HG03064 (cell line): ENCODE data around the gene TROAP.
"Not testable (repeated sequence)": the region's sequence is repeated elsewhere in the genome, so short reads cannot be mapped to it uniquely, and the experiment has no call there.

Source experiments
- ATAC-seq: cut with Tn5 transposase; IDR thresholded peaks from one replicate; pipeline ENCODE4 v1.9.1; 2021; ENCODE audit warnings: low read depth; ENCODE audit not compliant: unreplicated experiment

TROAP gene, protein sequence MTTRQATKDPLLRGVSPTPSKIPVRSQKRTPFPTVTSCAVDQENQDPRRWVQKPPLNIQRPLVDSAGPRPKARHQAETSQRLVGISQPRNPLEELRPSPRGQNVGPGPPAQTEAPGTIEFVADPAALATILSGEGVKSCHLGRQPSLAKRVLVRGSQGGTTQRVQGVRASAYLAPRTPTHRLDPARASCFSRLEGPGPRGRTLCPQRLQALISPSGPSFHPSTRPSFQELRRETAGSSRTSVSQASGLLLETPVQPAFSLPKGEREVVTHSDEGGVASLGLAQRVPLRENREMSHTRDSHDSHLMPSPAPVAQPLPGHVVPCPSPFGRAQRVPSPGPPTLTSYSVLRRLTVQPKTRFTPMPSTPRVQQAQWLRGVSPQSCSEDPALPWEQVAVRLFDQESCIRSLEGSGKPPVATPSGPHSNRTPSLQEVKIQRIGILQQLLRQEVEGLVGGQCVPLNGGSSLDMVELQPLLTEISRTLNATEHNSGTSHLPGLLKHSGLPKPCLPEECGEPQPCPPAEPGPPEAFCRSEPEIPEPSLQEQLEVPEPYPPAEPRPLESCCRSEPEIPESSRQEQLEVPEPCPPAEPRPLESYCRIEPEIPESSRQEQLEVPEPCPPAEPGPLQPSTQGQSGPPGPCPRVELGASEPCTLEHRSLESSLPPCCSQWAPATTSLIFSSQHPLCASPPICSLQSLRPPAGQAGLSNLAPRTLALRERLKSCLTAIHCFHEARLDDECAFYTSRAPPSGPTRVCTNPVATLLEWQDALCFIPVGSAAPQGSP

DNA sequence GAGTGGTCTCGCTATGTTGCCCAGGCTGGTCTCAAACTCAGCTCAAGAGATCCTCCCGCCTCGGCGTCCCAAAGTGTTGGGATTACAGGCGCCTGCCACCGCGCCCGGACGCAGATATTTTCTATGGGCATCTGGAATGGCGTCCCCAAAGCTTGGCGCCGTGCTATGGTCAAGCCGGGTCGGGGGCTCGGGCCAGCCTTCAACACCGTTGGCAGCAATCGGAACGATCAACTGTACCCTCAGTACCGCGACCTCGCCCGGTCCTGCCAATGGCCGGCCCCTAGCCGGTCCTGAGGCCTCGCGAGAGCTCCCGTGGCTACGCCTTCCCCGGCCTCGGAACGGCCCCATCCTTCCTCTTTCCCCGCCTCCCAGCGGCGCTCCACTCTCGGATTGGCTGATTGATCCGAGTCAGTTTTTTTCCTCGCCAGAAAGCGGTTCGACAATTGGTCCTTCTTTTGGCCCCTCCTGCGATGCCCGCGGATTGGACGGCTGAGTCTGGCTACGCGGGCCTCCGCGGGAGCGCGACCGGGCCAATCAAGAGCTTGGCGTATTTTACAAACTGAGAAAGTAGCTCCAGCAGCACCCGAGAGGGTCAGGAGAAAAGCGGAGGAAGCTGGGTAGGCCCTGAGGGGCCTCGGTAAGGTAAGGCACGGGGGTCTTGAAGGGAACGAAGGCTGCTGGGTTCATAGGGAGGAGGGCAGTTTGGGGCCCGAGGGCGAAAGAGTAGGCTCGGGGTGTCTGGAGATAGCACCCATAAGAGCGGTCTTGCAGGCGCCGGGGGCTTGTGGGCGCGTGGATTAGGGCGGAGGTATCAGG is at the start of gene TROAP:
TROAP (plus strand) TSS at position 548 of the 816 bp plus-strand sequence. CDS start 354 bp downstream, outside the sequence.
- ATAC-seq, result peak; percentile 96

DNA sequence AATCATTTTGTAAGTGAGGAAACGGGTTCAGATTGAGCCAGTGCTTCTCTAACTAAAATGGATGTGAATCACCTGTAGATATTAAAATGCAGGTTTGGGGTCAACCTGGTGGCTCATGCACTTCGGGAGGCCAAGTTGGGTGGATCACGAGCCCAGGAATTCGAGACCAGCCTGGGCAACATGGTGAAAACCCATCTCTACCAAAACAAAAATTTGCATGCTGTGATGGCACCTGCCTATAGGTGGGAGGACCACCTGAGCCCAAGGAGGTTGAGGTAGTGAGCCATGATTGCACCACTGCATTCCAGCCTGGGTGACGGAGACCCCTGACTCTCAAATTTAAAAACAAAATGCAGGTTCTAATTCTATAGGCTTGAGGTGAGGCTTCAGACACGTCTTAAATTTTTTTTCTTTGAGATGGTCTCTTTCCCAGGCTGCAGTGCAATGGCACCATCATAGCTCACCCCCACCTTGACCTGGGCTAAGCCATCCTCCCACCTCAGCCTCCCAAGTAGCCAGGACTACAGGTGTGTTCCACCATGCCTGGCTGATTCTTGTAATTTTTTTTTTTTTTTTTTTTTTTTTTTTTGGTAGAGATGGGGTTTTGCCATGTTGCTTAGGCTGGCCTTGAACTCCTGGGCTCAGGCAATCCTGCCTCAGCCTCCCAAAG is 49.2 kb upstream of the TROAP start:
- no peak for ATAC-seq

DNA sequence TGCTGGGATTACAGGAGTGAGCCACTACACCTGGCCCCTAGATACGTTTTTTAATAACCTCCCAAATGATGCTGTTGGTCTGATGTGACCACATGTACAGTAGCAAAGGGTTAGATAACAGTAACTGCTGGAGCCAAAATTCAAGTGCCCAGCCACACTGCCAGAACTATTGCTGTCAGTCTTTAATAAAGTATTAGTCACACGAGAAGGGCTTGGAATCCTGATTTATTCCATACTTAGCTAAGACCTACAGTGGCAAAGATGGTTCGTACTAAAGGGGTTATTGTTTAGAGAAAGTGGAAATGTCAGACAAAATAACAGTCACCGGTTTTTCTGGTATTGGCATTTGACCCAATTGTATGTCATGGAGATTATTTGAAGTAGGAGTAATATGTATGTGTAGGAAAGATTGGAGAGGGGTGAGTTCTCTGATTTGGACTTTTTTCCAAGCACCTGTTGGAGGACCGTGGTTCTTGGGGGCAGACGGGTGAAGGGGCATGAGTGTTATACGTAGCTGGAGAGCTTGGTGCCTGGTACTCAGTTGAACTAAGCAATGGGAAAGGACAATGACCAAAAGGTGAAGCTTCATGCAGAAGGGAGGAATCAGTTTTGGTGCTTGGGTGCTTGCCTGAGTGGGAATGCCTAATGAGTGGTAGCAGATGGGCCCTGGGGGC is 48.5 kb upstream of the TROAP start:
- no peak for ATAC-seq

DNA sequence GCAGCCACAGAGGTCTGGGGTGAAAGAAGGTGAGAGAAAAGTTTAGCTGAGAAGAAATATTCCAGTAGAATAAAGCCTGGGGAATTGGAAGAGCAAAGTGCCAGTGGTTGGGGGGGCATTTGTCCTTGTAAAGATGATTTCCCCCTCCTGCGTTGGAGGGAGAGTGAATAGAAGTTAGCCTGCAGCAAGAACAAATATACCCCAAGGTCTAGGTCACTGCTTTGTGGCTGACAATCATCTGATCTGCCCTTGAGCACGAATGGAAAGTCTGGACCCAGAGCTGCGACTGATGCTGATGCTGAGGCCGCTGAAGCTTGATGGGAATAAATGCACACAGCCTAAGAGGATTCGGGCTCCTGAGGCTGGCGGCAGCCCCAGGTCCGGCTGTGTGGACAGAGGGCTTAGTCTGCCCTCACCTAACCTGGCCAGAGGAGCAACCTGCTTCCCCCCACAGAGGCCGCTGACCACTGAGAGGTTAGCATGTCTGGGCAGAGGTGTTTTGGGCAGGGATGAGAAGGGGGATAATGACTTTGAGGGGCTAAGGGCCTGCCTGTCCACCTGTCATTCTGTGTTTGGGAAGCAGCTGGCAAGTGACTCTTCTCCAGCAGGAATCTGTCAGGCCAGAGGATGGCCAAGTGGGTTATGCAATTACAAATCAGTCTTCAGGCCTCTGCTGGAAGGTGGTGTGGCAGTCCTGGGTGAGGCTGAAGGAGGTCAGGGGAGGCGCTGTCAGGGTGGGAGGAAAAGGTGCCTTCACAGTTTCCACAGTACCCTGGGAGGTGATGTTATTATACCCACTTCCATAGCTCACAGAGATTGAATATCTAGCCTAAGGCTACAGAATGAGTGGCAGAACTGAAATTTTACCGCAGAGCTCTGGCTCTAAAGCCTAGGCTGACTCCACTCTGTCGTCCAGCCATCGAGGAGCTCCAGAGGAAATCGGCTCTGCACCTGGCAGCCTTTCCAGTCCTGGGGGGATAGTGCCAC is 46.5 kb upstream of the TROAP start:
- no peak for ATAC-seq

DNA sequence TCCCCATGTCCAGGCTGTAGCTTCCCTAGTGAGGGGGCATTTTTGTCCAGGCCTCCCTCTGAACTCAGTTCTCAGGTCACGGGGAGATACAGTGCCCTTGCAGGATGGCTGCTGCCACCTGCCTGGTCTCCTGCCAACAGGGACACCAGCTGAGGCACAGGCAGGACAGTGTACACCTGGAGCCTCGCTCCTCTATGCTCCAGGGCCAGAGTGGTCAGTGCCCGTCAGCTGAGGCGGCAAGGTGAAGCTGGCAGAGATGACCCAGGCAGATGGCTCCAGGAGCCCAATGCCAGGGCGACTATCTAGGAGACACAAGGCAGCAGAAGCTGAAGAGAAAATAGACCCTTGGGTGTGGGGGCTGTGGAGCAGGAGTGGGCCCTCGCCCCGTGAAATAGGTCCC is 45.6 kb upstream of the TROAP start:
- no peak for ATAC-seq

DNA sequence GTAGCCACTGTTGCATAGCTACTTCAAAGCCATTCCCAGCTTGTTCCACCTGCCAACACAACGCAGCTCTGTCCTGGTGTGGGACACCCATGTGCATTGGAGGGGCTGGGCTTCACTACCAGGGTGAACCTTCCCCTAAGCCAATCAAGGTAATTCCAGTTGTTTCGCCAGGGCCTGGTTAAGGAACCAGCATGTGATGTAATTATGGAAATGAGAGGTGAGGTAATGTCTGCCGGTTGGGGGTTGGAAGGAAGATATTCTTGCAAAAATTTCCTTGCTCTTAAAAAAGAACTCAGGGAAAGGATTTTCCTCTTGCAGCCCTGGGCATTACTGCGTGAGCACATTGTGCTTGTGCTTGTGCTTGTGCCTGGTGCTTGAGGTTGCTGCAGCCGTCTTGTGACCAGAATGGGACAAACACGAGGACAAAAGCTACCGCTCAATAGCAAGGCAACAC is 43.3 kb upstream of the TROAP start:
- ATAC-seq, result no peak

DNA sequence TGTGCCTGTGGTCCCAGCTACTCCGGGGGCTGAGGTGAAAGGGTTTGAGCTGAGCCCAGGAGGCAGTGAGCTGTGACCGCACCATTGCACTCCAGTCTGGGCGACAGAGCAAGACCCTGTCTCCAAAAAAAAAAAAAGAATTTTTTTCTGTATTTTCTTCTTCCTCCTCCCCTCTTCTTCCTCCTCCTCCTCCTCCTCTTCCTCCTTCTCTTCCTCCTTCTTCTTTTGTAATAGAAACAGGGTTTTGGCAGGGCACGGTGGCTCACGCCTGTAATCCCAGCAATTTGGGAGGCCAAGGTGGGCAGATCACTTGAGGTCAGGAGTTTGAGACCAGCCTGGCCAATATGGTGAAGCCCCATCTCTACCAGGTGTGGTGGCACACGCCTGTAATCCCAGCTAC is 42.5 kb upstream of the TROAP start:
- not testable (repeated sequence) for ATAC-seq

DNA sequence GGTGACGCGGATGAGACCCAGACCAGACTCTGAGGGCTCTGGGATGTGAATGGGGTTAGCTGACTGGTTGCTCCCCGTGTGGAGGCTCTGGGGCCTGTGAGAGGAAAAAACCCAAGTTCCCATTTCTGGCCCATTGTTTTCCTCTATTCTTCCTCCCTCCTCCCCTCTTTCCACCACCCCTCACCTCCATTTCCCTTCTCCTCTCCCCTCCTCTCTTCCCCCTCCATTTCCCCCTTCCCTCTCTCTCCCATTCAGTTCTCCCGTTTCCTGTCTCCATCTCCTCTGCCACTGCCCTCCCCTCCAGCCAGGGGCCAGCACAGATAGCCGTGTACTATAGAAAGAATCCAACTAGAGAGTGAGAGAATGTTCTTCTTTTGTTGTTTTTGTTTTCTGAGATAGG is 40.8 kb upstream of the TROAP start:
- ATAC-seq, result no peak

DNA sequence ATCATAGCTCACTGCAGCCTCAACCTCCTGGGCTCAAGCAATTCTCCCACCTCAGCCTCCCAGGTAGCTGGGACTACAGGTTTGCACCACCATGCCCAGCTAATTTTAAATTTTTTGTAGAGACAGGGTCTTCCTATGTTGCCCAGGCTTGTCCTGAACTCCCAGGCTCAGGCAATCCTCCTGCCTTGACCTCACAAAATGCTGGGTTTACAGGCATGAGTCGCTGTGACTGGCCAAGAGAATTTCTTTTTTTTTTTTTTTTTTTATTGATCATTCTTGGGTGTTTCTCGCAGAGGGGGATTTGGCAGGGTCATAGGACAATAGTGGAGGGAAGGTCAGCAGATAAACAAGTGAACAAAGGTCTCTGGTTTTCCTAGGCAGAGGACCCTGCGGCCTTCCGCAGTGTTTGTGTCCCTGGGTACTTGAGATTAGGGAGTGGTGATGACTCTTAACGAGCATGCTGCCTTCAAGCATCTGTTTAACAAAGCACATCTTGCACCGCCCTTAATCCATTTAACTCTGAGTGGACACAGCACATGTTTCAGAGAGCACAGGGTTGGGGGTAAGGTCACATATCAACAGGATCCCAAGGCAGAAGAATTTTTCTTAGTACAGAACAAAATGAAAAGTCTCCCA is 40.2 kb upstream of the TROAP start:
- not testable (repeated sequence) for ATAC-seq

DNA sequence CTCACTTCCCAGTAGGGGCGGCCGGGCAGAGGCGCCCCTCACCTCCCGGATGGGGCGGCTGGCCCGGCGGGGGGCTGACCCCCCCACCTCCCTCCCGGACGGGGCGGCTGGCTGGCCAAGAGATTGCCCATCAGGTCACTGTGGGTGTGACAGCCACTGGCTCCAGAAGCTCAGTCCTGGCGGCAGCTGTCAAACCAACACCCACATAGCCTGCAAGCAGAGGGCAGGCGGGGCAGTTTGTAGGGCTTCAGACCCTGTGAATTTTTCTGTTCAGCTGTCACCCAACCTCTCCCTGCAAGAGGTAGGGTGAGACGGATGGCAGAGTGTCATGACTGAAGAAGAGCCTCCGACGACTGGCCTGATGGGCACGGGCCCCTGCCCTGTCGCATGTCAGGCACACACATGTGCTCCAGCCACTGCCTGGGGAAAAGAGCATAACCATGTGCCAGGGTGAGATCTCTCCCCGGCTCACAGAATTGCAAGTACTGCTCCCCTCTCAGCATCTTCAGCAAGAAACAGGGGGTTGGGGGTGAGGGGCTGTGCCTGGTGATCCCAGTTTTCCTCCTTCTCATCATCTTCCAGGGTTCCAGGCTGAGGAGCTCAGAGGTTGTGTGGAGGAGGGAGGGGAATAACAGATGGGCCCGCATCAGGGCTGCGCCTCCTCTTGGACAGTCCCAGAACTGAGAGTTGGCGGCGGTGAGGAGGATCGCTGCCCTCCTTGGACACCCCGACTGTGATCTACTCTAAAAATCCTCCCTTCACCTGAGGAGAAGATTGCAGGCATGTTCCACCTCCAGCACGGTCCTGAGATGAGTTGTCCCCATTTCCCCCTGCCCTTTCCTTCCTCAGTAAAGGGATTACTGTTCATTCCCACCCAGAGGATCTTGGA is 39.3 kb upstream of the TROAP start:
- ATAC-seq, result no peak

DNA sequence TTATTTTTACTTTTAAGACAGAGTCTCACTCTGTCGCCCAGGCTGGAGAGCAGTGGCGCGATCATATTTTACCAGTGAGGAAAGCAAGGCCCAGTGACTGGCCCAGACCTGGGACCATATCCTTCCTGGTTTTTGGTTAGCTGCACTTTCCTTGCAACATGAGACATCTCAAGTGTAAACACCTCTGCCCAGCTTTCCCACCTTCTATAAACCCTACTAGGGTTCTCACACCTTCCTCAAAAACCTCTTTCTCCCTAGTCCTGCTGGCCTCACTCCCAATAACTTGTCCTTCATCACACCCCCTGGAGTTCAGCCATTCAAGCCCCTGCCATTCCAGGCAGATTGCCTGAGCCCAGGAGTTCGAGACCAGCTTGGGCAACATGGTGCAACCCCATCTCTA is 38.4 kb upstream of the TROAP start:
- no peak for ATAC-seq

DNA sequence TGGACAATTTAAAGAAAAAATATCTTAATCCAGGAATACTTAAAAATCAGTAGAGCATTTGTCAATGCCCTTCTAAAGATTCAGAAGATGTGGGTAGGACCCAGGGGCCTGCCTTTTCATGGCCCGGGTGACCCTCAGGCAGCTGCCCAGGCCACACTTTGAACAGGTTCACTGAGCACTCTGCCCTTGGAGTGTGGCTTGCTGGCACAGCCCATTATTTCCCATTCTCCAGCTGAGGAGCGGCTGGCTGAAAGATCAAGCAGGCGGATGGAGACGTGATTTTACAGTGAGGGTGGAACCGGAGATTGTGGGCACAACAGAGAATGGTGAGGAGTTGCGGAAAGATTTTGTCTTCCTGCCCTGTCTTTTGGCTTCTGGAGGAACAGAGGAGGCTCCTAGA is 35.2 kb upstream of the TROAP start:
- no peak for ATAC-seq

DNA sequence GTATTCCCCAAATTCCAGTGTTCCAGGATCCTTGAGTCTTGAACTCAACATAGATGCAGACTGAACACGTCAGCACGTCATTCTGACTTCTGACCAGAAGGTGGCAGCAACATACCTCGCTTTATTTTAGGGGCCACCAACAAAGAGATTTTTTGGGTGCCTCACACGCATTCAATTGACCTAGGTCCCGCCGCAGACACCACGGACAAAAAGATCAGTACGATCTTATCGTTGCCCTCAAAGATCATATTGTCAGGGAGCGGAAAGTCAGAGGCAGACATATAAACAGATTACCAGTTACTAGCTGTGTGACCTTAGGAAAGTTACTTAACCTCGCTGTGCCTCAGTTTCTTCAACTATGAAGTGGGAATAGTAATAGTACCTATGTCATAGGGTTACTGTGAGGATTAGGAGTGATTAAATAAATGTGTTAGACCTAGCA is 34.6 kb upstream of the TROAP start:
- ATAC-seq, result no peak

DNA sequence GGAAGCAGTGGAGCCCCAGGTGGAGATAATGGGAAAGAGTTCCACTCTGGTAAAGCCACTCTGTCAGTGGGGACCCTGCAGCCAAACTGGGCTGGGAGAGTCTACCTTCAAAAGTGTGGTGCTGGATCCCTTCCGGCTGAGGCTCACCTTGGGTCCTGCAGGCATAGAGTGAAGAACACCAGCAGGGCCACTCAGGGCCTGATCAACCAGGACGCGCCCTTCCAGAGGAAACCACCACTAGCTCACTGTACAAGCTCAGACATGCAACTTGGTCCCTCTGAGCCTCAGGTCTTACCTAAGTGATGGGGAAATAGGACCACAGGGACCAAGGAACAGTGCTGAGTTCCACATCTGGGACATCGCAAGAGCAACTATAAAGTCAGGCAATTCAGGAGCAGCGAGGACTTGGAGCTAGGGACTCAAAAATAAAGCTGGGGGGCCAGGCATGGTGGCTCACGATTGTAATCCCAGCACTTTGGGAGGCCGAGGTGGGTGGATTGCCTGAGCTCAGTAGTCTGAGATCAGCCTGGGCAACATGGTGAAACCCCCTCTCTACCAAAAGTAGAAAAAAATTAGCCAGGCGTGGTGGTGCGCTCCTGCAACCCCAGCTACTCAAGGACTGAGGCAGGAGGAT is 34.0 kb upstream of the TROAP start:
- ATAC-seq, result no peak

DNA sequence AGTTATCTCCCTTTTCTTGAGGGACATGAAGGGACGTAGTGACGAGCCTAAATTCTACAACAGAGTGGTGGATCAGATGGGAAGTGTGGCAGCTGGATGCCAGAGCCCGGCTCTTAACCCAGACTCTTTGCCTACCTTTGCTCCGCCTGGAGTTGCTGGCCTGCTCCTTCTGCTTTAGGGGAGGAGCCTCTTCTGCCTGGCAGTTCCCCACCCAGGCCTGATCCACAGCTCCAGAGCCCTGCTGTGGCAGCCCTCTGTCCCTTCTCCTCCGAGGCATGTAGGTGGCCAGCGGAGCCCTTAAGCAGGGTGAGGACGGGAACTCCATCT is 30.4 kb upstream of the TROAP start:
- no peak for ATAC-seq

DNA sequence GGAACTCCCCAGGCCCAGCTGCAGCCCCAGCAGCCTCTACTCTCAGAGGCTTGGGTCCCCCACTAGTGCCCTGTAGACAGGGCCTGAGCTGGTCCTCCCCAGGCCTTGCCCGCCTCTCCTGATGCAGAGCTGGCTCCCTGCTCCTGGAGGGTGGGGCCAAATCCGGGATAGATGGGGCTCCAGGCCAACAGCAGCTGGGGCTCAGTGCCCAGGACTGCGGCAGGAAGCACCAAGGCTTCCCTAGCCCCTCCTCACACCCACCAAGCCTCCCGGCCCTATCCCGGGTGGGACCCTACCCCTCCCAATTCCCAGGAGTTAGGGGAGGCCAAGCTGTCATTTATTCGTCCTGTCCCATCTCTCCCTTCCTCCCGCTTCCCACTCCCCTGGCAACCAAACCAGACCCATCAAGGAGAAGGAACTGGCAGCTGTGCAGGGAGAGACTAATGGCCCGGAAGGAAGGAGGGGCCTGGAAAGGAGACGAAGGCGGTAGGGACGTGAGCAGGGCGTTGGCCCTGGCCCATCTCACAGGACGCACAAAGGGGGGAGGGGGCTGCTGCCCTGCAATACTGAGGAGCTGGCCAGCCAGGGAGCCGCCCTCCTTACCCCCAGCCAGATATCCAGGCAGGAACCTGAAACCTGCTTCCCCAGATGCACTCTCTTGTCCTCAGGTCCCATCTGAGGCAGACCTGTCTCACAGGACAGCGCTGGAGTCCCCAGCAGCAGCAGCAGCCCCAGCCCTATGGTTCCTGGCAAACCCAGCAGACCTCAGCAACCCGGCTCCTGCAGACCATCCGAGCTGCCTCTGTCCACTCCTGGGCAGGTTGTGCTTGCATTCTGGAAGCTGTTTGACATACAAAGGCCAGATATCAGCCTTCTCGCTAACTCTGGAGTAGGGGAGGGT is 29.7 kb upstream of the TROAP start:
- ATAC-seq, result no peak
